OCI-LY1 (cell line): ENCODE results near the gene FAM162B.

Experiments
- EZH2 ChIP-seq: fragments of 200-600 bp; sonication (generic), shearing (Covaris generic); IDR thresholded peaks from 2 replicates; pipeline ENCODE4 v1.8.0; 2017; ENCODE audit warnings: borderline replicate concordance, mixed run types, mild to moderate bottlenecking, antibody characterized with exemption, low read length, moderate library complexity, mixed read lengths
- TF ChIP-seq, protein P1 (sequence below): fragments of 200-600 bp; sonication (generic), shearing (Covaris generic); IDR thresholded peaks from 2 replicates; pipeline ENCODE4 v1.5.1; 2017; ENCODE audit warnings: mild to moderate bottlenecking, antibody characterized with exemption, low read length, moderate library complexity, mixed read lengths

DNA sequence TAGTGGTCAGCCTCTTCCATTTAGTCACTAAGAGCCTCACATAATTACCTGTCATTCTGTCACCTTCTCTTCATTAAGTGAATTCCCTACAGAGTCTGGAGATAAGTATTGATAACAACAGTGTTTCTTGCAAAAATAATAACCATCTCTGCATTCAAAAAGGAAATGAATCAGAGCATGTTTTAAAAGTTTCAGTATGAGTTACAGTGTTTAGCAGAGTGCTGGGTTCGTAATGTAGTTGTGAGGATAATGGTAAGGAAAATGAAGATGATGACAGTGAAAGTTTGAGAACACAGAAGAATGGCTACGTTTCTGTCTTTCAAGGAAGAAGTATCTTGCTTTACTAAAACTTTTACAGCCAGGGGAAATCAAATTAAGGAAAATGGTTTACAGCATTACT is 32.1 kb upstream of the FAM162B start:
- TF ChIP-seq, protein P1, sequence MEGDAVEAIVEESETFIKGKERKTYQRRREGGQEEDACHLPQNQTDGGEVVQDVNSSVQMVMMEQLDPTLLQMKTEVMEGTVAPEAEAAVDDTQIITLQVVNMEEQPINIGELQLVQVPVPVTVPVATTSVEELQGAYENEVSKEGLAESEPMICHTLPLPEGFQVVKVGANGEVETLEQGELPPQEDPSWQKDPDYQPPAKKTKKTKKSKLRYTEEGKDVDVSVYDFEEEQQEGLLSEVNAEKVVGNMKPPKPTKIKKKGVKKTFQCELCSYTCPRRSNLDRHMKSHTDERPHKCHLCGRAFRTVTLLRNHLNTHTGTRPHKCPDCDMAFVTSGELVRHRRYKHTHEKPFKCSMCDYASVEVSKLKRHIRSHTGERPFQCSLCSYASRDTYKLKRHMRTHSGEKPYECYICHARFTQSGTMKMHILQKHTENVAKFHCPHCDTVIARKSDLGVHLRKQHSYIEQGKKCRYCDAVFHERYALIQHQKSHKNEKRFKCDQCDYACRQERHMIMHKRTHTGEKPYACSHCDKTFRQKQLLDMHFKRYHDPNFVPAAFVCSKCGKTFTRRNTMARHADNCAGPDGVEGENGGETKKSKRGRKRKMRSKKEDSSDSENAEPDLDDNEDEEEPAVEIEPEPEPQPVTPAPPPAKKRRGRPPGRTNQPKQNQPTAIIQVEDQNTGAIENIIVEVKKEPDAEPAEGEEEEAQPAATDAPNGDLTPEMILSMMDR, result no peak
- no peak for TF ChIP-seq EZH2
